Fibroblast of skin of right biceps (primary cell): ENCODE results near the gene DMRTA2.
A peak's percentile ranks its signal among the peaks of the same experiment; 100 is the strongest.

Experiments
- DNase-seq: peaks from one replicate; pipeline ENCODE4 v3.0.0-alpha.2; 2013

The DMRTA2 gene

GRCh38 chr1:50422946-50423669, at the start of gene DMRTA2:
Gene DMRTA2 (minus strand): TSS chr1:50423443. CDS start chr1:50421536, 1,907 bp downstream.
- peak; percentile 26 for DNase-seq

- no peak for DNase-seq
These were observed 48.7 kb upstream of the DMRTA2 start for GRCh38 chr1:50471967-50472366.

- no peak for DNase-seq
These were observed 39.7 kb upstream of the DMRTA2 start for GRCh38 chr1:50462964-50463363.

DNA sequence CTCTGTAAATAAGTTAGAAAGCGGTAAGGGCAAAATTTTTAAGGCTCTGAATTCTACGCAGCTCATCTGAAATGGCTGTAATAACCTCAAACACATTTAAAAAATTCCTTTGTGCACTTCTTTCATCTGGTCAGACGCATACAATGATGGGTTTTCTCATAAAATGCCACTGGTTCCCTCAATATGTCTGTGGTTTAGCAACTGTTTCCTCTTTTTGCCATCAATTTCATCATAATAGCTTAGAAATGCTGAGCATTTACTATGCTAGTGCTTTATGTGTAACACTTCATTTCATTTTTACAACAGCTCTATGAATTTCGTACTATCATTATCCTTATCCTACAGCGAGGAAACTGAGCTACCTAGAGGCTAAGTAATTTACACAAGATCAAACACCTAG, 35.3 kb upstream of the DMRTA2 start:
- DNase-seq: peak; percentile 38

DNA sequence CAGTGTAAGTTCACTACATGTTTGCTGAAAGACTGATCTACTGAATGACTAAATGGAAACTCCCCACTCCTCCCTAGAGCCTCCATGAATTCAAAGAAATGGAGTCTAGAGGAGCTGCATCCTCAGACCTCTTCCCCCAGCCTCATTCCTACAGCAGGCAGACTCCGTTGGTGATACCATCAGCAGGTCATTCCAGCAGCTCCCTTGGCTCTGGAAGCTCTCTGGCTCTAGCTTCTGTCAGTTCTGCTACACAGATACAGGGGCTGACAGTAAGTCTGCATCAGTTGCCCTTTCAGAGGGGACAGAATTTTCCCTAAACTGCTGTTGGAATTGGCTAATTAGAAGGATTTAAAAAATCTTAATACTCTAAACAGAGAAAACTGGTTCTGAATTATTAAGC, 31.7 kb upstream of the DMRTA2 start:
- no peak for DNase-seq

GRCh38 chr1:50453266-50453665, 30.0 kb upstream of the DMRTA2 start:
- no peak for DNase-seq

GRCh38 chr1:50452700-50453099, 29.5 kb upstream of the DMRTA2 start:
- no peak for DNase-seq

DNA sequence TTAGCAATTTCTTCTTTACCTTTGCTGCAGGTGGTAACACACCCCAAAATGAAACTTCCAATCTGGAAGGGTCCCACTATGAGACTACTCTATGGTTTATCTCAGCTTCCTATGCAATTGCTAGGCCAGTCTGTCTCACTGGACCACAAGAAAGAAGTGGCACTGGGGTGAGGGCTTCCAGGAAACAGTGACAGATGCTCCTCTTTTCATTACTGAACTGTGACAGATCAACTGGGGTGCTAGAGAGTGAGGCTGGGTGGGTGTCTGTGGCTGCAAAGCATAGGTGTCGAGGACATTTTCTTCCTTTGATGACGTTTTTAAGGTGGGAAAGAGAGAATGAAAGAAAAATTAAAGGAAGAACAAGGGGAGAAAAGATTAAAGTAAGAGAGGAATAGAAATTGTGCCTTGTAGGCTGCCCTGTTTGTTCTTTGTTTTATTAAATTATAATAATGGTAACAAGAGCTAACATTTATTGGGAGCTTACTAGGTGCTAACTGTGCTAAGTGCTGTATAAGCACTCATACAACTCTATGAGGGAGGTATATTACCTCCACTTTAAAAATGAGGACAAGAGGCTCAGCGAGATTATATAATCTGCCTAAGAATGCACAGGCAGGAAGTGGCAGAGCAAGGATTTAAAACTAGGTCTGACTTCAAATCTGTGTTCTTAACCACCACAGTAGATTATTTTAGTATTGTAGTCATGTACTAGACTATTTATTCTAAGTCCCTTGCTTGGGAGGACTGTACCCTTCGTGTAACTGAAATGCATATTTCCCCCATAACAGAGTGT, 27.8 kb upstream of the DMRTA2 start:
- no peak for DNase-seq

DNA sequence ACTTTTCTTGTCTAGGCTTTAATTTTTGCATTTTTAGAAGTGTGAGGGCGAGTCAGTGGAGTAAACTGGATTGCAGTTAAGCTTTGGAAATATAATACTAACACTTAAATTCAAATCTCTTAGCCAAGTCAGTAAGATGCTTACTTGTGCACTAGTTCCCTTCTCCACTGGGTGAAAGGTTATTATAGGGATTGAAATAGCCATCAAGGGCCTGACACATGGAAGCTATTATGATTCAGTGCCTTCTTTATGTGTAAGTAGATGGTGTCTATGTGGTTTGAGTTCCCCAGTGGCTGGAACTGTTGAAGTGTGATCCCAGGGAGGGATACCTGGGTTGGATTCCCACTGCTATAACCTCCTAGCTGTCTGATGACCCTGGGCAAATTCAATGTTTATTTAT, 24.7 kb upstream of the DMRTA2 start:
- DNase-seq: peak; percentile 35

GRCh38 chr1:50441183-50441582, 17.9 kb upstream of the DMRTA2 start:
- DNase-seq: no peak

GRCh38 chr1:50438945-50439344, 15.7 kb upstream of the DMRTA2 start:
- peak; percentile 21 for DNase-seq

DNA sequence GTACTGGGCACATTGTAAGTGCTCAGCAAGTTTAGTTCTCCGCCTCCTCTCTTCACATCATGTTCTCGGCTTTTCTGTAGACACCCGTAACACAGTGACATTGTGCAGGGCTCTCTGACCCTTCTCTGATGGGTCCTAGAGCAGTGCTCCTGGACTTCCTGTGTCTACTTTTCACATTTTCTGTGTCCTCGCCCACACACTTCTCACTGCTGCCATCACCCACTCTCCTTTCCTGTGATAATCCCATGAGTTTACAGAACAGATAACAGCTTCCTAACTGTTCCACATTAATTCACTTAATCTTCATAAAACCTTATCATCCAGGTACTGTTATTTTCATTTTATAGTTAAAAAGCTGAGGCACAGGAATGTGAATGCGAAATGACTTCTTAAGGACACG, 13.2 kb upstream of the DMRTA2 start:
- DNase-seq: no peak

- DNase-seq: no peak
These were observed 6.8 kb upstream of the DMRTA2 start for GRCh38 chr1:50430010-50430405.

DNA sequence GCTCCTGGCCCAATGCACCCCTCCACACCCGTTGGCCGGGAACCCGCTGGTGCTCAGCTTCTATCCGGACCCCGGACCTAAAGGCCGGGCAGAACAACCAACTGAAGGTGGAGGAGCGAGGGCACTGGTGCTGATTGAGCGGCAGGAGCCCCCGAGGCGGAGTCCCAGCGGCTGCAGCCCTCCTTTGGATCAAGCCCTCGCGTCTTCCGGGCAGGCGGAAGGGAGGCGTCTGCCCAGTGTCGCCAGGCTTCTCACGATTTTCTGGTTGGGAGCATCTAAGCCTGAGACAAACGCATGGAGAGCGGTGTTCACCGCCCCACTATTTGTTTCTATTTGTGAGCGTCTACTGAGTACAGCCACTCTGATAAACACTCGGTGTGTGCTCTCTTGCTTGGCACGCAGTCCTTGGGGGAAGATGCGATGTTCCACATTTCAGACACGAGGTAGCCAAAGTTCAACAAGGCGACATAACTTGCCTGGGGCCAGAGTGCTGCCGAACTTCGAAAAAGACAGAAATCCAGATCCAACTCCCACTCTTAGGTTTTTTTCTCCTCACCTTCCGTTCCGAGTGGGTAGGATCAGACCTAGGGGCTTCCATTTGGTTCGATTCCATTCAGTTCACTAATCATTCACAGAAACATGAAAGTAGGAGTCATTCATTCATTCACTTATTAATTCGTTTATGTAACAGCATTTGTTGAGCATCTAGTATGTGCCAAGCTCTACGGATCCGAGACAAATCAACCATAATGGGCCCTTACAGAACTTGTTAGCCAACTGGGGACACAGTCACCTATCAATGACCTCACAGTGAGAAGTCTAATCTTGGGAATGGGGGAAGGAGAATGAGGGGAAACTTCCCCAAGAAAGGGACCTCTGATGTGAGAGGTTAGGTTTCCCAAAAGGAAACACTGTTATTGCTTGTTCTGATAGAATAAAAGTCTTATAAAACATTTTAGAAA, 4.9 kb upstream of the DMRTA2 start:
- no peak for DNase-seq

DNA sequence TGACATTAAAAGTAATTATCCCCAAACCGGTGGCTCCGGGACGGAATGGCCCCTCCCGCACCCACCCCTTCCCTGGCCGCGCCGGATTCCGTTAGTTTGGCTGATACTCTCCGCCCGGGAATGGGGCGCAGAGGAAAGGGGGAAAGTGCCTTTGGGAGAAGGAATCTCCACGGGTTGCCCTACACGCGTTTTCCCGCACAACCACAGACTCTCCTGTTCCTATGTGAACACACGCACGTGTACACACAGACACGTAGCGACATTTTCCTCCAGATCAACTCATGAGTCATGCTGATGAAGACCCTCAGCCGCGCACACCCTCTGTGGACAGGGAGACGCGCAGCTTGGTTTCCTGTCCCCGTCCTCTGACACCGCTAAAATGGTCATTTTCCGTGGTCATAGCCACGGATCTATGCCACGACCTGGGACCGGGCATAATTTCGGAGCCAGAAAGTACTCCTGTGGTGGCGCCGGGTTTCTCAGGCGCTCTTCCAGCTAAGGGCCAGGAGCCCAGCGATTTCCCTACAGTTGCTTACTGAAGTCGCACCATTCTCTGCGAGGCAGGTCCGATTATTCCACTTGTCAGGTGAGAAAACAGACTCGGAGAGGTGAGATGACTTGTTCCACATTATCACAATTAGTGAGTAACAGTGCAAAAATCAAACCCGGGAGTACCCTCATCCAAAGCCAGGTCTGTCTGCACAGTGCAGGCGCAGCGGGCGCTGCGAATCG, 4.0 kb upstream of the DMRTA2 start:
- no peak for DNase-seq

GRCh38 chr1:50426702-50427085, 3.5 kb upstream of the DMRTA2 start:
- no peak for DNase-seq

DNA sequence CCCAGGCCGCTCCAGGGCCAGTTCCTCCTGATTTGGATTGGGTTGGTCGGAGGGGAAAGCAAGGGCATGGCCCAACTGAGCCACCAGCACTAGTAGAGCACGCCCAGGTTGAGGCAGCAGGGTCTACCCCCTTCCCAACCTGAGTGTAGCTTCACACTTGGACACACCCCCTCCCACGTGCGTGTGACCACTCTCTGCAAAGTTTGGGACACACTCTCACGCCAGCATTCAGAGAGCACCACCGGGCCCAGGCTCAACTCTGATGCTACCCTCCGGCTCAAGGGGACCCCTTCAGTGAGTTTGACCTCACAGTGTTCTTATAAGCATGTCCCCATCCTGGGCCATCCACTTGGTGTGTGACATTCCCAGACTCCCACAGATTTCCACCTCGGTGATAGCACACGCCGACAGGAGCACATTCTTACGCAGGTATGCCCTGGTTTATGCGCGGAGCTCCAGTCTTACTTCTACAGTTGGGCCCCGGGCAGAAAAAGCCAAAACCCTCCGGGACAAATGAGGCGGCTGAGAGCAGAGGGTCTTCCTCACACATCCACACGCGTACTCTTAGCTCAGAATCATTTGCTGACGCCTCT, 3.0 kb upstream of the DMRTA2 start:
- no peak for DNase-seq

- DNase-seq: peak; percentile 41
These were observed 2.3 kb upstream of the DMRTA2 start for GRCh38 chr1:50425376-50426107.

- DNase-seq: no peak
These were observed 1.7 kb upstream of the DMRTA2 start for GRCh38 chr1:50424884-50425375.

- no peak for DNase-seq
These were observed 1.0 kb upstream of the DMRTA2 start for GRCh38 chr1:50424045-50424883.
